GM21717 (cell line): ENCODE data around the gene SH2D7.
"Not testable (repeated sequence)": the region's sequence is repeated elsewhere in the genome, so short reads cannot be mapped to it uniquely, and the experiment has no call there.

Experiments used
- ATAC-seq: cut with Tn5 transposase; IDR thresholded peaks from one replicate; pipeline ENCODE4 v1.9.1; 2021; ENCODE audit warnings: mild to moderate bottlenecking, moderate library complexity; ENCODE audit not compliant: unreplicated experiment

Gene SH2D7

GRCh38 chr15:78133801-78134200 is 41.4 kb downstream of the SH2D7 start:
- ATAC-seq = no peak

GRCh38 chr15:78139578-78139977 is 47.2 kb downstream of the SH2D7 start:
- ATAC-seq = no peak

- ATAC-seq = no peak
Measured at GRCh38 chr15:78140292-78140691, 47.9 kb downstream of the SH2D7 start.

- no peak for ATAC-seq
Measured at GRCh38 chr15:78142332-78142731, 50.0 kb downstream of the SH2D7 start.

- no peak for ATAC-seq
Measured at GRCh38 chr15:78146425-78147154, 54.2 kb downstream of the SH2D7 start.

GRCh38 chr15:78147566-78147965 is 55.2 kb downstream of the SH2D7 start:
- no peak for ATAC-seq

- peak; percentile 6 for ATAC-seq
Measured at GRCh38 chr15:78148392-78149067, 56.2 kb downstream of the SH2D7 start.

GRCh38 chr15:78149068-78149804 is 56.9 kb downstream of the SH2D7 start, which contains the start of gene IDH3A:
IDH3A (plus strand) TSS chr15:78149362; CDS start chr15:78149404, 42 bp downstream.
- peak; percentile 76 for ATAC-seq

- no peak for ATAC-seq
Measured at GRCh38 chr15:78149805-78150751, 57.7 kb downstream of the SH2D7 start.

- not testable (repeated sequence) for ATAC-seq
Measured at GRCh38 chr15:78151075-78151474, 58.7 kb downstream of the SH2D7 start.
